Ecto neural progenitor cell (in vitro differentiated cells): ENCODE results near the gene FOXD2.

Experiments used
- DNase-seq: peaks from one replicate; pipeline ENCODE4 v3.0.0-alpha.2; 2018; ENCODE audit warnings: low spot score

The FOXD2 gene

DNA sequence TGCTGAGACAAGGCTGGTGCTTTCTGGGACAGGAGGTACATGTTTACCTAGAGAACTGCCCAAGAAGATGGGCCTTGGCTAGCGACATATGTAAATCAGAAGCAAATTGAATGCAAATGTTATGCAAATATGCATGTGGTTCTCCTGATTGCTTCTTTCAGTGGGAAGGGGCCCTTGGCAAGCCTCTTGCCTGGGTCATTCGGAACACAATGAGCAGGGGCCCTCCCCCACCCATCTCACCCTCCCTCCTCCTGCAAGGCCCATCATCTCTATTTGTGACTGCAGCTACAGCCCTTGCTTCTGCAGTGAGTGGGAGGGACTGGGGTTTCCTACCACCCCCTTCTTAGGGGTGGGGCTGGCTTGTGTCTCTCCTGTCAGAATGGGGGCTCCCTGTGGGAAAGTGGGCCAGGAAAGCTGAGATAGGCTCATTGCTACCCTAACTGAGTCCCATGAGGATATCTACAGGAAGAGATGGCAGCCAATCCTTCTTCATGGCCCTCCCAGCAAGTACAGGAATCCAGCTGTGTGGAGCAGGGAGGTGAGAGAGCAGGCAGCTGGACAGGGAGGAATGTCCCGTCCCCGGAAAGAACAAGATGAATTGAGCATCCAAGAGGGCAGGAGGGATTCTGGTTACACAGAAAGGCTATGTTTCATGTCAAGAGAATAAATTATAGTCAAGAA is 31.0 kb downstream of the FOXD2 start:
- DNase-seq: no peak

DNA sequence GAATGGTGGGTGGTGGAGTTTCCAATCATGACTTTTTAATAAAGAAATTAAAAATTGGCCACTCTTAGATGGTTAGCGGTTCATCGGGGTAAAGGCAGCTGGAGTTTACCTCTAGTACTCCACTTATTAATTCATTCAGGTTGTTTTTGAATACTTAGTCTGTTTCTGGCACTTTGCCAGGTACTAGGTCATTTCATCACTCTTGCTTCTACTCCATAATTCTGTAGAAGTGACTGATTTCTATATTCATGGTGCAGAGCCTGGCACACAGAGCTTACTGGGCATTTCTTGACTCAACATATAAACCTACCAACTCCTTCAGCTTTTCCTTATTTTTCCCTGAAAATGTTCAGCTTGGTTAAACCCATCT is 31.5 kb downstream of the FOXD2 start:
- DNase-seq: no peak

DNA sequence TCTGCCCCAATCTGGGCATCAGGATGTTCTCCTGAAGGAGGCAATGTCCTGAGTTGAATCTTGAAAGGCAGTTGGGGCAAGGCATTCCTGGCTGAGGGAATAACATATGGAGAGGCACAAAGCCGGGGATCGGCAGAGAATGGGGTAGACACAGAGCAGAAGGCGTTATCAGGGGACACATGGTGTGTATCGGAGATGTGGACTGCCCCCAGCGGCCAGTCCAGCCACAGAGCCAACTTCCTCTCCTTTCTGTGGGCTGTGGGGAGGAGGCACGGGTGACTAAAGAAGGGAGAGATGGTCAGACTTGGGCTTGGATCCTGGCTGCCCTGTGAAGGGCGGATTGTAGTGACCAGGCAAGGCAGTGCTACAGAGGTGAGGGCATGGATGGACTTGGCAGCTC is 32.1 kb downstream of the FOXD2 start:
- DNase-seq: no peak

DNA sequence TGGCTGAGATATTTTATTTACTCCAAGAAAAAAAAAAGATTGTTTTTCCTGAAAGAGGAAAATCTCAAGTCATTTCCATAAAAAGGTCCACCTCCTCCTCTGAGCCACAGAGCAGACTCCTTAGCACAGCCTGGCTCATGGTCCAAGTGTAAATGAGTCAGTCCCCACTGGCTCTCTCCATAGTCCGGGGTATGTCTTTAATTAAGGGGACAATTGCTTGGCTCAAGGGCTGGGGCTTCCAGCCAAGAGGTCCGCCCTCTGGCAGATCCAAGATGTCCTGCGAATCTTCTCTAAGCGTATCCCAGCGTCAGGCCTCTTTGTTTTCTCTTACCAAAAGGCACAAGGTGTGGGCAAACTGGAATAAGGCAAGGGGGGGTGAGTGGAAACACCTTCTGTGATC is 33.3 kb downstream of the FOXD2 start:
- no peak for DNase-seq

DNA sequence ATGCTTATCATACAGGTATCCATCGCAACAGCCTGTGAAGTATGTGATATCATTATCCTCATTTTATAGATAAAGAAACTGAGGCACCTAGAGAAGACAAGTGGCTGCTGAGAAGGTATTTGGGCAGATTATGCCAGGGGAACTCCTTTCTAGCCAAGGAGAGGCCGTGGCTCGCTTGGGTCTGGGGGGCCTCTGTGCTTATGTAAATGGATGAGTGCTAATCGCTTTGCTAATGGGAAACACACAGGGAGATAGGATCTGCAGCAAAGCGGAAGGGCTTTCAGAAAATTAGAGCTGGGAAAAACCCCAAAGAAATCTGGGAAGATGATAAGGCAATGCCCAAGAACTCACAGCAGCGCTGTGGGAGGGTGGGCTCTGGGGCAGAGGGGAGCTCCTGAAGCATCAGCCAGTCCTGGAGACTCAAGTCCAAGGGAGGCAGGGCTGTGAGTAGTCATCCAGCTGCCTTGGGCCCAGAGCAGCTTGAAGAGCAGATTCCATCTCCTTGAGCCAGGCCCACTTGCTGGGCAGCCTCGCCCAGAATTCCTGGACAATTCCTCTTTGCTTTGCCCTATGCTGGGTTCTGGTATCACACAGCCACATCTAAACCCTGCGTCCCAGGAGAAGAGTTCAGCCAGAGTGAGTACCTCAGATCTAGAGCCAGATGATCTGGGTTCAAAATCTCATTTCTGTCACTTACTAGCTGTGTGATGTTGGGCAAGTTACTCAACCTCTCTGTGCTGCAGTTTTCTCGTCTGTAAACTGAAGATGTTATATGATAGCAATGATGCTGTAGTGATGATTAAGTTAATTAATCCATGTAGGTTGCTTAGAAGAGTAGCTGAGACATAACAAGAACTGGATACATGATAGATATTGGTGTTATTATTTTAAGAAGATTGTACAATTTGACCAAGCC is 36.7 kb downstream of the FOXD2 start:
- no peak for DNase-seq

DNA sequence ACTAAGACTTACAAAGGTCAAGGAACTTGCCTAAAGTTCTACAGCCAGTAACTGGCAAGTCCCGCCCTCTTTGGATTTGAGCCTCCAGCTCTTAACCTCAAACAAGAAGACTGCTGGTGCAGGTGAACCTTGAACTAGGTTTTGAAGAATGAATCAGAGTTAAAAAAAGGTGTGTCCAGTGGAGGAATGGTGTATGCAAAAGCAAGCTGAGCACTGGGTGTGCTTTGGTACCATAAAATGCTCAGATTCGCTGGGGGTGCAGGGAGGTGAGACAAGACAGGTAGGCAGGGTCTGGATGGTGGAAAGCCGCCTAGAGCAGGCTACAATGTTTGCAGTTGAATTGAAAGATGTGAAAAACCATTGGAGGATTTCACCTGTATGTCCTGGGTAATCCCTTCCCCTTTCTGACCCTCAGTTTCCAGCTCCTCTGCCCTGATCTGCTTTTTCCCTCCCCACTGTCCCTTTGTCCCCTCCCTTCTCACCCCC is 39.8 kb downstream of the FOXD2 start:
- DNase-seq: no peak

DNA sequence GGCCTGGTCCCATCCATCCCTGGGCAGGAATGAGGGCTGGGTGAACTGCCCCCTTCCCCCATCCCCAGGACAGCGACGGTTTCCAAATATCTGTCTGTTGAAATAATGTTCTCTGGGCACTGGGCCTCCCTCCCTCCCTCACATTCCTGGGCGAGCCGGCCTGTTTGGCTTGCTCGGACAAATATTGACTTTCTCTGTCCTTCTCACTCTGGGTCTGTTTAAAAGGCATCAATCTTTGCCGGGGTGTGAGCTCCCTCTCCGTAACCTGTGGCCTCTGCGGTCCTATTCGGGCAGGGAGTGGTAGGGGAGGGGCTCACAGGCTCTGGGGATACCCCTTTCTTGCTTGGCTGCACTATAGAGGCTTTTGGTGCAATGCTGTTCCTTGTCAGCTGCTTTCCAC is 40.2 kb downstream of the FOXD2 start:
- DNase-seq: no peak

DNA sequence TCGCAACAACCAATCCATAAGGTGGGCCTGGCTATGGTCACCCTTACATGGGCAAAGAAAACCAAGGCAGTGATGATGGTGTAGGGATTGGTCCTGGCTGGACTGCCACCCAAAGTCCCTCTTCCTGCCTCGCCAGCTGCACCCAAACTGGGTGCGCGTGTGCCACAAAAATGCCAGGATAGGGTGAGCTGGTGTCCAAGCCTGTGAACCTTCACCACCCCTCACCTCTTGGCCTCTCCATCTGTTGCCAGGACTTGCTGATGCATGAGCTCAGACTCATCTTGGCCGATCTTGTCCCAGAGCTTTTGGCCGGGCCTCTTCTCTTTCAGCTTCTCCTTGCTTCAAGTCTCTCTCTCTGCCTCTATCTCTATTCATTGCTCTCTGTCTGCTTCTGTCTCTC is 41.8 kb downstream of the FOXD2 start:
- DNase-seq: no peak

DNA sequence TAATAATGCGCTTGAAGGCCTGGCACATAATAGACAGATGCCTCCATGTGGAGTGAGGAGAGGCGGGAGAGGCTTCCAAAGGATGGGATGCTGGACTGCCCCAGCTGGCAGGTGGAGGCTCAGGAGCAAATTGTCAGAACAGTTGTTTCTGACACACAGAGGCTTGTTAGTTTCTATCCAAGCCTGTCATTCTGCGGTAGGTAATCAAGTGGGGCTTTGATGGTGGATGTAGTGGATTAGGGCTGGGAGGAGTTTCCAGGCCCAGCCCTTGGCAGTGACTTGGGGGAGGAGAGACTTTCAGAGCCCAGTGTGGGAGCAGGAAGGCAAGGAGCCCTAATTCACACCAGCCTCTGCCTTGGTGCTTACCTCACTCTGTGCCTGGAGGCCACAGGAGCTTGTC is 44.1 kb downstream of the FOXD2 start:
- DNase-seq: no peak

DNA sequence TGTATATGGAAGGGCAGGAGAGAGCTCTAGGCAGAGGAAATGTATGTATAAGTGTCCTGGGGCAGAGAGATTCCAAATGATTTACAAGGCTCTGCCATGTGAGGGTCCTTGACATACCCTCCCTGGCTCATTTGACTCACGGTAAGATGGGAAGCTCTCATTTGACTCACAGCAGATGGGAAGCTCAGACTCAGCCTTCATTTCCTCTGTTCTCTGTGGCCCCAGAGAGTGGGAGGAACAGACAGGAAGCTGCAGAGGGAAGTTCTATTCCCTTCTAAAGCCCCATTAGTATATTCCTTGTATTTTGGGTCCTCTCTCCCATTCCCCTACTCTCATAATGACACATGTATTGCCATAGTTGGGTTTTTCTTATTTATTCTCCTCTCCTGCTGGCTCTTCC is 44.9 kb downstream of the FOXD2 start:
- no peak for DNase-seq

DNA sequence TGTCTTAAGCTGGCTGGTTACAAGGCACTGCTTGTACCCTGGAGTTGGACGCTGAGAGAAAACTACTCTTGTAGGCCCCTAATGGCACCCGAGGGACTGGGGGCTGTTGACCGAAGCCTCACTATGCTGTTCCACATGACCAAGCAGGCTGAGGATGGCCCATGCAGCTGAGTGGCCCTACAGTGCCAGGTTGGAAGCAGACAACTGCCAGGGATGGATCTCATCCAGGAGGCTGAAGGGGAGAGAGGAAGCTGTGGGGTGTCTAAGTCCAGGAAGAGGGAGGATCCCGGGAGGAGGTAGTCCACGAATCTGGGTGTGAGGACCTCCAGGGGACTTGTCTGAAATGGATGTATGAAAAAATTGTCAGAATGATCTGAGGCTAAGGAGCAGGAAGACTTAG is 45.8 kb downstream of the FOXD2 start:
- DNase-seq: no peak

DNA sequence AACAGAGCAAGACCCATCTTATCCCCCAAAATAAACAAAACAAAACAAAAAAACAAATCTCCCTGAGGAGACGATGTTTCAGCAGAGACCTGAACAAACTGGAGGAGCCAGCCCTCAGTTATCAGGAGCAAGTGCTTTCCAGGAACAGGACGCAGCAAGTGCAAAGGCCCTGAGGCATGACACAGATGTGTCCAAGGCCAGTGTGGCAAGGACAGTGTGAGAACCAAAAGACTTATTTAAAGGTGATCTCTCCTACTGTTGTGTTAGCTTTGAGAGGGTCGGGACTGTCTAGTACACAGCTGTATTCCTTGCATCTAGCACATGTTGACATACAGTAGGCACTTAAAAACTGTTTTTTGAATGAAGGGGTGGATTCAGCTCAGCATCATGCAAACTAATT is 48.0 kb downstream of the FOXD2 start:
- DNase-seq: no peak

DNA sequence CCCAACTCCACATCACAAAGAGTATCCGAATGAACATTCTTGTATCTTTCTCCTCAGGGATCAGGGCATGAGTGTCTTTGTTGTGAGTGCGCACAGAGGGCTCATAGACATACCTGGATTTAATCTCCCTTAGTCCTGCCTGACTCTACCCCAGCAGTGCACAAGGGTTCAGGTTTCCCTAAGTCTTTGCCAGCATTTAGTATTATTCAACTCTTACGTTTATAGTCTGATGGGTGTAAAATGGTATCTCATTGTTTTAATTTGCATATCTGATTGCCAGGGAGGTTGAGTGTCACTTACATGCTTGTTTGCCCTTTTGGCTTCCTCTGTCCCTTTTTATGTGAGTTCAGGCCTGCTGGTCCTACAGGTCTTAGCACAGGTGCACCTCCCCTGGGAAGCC is 49.5 kb downstream of the FOXD2 start:
- peak; percentile 18 for DNase-seq

DNA sequence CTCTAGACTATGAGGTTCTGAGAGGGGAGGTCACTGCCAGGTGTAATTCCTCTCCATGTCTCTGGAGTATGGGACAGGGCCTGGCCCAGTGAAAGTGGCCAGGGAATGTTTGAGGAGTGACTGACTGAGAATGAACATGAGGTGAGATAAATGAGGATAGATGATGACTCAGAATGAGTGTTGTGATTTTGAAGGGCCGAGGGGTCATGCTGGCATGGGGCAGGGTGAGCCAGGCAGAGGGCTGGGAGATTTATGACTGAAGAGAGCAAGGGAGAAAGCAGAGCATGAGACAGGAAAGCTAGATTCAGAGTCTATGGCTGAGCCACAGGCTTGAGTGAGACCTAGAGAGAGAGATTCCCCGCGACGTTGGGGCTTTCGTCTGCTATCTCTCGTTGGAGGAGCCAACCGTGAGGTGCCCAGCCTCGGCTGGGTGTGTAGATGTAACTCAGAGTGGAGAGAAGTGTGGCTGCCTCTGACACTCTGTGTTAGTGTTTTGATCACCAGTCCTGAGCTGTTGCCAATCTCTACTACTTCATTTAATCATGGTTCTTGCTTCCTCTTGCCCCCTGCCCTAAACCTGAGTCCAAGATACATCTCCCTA is 50.1 kb downstream of the FOXD2 start:
- peak; percentile 22 for DNase-seq
